GM19238 (cell line): Measurements from ENCODE around the gene SERPINF2.
A peak's percentile ranks its signal among the peaks of the same experiment; 100 is the strongest.
"Not testable (repeated sequence)": the region's sequence is repeated elsewhere in the genome, so short reads cannot be mapped to it uniquely, and the experiment has no call there.

Source experiments
- DNase-seq: peaks from one replicate; pipeline ENCODE4 v3.0.0; 2011; ENCODE audit warnings: low spot score; ENCODE audit not compliant: insufficient read length

Gene SERPINF2

DNA sequence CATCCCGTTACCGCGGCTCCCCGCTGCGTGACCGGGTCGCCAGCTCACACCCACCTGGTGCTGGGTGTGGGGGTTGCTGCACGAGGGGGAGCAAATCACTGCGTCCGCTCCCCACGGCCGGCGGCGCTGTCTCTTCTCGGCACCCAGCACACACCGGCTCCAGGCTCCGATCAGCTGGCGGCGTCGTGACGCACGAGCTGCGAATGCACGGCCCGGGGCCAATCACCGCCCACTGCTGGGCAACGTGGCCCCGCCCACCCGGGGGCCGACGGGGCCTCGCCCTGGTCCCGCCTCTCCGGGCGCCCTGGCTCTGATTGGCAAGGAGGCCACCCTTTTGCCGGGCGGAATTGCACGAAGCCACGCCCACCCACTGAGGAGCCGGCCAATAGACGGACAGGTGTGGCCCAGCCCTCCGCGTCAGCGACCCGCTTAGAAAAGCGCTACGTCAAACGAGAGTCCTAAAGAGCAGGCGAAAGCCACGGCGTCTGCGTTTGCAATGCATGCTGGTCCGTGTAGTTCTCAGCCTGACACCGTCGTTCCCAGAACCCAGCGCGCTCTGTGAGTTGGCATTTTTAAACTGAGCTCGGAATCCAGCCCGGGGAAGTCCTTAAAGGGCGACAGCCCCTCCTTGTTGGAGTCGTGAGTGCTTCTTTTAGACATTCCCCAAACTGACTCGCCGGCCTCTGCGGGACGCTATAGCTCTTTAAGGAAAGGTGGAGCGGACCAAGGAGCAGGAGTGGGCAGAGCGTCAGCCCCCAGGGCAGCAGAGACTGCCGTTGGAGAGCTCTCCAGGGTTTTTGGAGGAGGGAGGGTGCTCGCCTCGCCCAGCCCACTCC lies 26.4 kb upstream of the SERPINF2 start:
- DNase-seq = peak; percentile 100

DNA sequence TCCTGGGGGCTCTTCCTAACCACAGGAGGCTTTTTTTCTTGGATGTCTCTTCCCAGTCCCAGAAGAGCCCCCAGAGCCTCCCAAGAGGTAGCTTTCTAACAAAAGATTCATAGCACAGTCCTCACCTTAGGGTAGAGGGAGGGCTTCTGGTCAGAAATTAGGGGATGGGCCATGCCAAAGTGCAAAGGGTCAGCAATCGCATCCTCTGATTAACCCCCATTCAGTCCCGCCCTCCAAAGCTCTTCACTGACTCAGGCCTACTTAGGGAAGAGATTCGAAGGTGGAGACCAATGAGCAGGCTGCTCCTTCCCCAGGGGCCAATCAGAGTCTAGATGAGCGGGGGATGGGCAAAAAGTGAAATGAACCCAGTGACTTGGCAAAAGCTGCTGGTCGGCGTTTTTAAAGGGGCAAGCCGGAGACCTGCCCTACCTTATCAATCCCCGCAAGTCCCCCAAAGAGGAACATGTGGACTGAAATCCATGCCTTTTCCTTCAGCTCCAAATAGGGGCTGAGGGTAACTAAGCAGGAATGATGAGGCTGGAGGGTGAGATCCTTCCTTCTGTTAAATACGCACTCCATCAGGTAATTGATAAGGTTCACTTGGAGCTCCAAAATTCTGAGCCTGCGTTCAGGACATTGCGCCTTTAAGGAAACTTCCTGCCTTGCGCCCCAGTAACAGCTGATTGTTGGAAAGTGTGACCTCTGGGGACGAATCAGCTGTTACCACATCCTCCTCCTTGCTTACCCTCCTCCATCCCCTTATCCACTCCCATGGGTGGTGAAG lies 25.6 kb upstream of the SERPINF2 start:
- peak; percentile 90 for DNase-seq

GRCh38 chr17:1718362-1719165 lies 24.1 kb upstream of the SERPINF2 start:
- no peak for DNase-seq

DNA sequence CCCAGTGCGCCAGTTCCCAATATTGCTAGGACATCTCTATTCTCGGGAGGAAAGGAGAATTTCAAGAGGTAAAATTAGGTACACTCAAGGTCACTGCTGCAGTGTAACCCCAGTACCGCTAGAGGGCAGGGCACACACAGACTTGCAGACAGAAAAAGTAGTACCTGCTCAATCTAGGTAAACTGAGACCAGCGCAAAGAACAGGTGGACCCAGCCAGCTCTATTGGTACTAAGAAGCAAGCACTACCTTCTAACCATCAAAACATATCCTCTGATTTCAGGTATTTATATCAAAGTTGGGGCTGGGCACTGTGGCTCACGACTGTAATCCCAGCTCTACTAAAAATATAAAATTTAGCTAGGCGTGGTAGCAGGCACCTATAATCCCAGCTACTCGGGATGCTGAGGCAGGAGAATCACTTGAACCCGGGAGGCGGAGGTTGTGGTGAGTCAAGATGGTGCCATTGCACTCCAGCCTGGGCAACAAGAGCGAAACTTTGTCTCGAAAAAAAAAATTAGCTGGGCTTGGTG lies 21.8 kb upstream of the SERPINF2 start:
- no peak for DNase-seq

GRCh38 chr17:1722022-1722421 lies 20.6 kb upstream of the SERPINF2 start:
- DNase-seq = not testable (repeated sequence)

- DNase-seq = peak; percentile 93
These were observed 18.3 kb upstream of the SERPINF2 start, which contains the start of gene WDR81 for GRCh38 chr17:1724351-1724868. Gene WDR81, plus strand, starts transcription at chr17:1724704. Its CDS starts 256 bp downstream, at chr17:1724960.

GRCh38 chr17:1724869-1725641 lies 17.6 kb upstream of the SERPINF2 start:
- DNase-seq = peak; percentile 29

DNA sequence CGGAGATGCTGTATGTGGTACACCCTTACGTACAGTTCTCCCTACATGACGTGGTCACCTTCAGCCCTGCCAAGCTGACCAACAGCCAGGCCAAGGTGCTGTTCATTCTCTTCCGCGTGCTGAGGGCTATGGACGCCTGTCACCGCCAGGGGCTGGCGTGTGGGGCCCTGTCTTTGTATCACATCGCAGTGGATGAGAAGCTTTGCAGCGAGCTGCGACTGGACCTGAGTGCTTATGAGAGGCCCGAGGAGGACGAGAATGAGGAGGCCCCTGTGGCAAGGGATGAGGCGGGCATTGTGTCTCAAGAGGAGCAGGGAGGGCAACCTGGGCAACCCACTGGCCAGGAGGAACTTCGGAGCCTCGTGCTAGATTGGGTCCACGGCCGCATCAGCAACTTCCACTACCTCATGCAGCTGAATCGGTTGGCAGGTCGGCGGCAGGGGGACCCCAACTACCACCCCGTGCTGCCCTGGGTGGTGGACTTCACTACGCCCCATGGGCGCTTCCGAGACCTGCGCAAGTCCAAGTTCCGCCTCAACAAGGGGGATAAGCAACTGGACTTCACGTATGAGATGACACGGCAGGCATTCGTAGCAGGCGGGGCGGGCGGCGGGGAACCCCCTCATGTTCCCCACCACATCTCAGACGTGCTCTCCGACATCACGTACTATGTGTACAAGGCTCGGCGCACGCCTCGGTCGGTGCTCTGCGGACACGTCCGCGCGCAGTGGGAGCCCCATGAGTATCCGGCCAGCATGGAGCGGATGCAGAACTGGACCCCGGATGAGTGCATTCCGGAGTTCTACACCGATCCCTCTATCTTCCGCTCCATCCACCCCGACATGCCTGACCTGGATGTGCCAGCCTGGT lies 16.8 kb upstream of the SERPINF2 start:
- no peak for DNase-seq

- DNase-seq = no peak
These were observed 15.9 kb upstream of the SERPINF2 start for GRCh38 chr17:1726626-1727257.

DNA sequence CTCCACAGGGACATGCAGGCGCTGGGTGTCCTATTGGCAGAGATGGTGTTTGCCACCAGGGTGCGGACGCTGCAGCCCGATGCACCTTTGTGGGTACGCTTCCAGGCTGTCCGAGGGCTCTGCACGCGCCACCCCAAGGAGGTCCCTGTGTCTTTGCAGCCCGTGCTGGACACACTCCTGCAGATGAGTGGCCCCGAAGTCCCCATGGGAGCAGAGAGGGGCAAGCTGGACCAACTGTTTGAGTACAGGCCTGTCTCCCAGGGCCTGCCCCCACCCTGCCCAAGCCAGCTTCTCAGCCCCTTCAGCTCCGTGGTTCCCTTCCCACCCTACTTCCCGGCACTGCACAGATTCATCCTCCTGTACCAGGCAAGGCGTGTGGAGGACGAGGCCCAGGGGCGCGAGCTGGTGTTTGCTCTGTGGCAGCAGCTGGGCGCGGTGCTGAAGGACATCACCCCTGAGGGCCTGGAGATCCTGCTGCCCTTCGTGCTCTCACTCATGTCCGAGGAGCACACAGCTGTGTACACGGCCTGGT lies 15.3 kb upstream of the SERPINF2 start:
- DNase-seq = no peak

GRCh38 chr17:1727876-1728630 lies 14.6 kb upstream of the SERPINF2 start:
- no peak for DNase-seq

DNA sequence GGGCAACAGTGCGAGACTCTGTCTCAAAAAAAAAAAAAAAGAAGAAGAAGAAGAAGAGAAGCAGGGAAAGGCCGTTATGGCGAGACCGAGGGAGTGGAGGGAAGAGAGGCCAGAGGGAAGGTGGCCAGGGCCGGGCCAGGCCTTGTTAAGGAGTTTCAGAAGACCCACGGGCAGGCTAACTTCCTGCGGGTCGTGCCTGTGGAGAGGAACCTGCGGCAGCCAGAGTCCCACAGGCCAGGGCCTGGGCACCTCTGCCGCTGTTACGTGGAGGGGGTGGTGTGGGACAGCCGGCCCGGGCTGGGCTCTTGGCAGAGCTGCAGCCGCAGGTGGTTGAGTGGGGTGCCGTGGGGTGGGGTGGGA lies 12.7 kb upstream of the SERPINF2 start:
- no peak for DNase-seq

- no peak for DNase-seq
These were observed 12.1 kb upstream of the SERPINF2 start for GRCh38 chr17:1730326-1731193.

DNA sequence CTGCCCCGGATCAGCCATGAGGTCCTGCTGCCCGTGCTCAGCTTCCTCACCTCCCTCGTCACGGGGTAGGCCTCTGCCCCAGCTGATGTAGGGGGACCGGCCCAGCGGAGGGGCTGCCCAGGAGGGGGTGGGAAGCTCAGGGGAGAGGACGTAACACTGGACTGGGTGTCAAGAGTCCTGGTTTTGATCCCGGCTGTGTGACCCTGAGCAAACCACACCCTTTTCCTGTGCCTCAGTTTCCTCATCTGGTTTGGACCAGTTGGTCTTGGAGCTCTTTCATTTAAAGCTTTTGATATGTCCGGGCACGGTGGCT lies 11.5 kb upstream of the SERPINF2 start:
- DNase-seq = no peak

GRCh38 chr17:1732241-1732832 lies 10.3 kb upstream of the SERPINF2 start:
- no peak for DNase-seq

DNA sequence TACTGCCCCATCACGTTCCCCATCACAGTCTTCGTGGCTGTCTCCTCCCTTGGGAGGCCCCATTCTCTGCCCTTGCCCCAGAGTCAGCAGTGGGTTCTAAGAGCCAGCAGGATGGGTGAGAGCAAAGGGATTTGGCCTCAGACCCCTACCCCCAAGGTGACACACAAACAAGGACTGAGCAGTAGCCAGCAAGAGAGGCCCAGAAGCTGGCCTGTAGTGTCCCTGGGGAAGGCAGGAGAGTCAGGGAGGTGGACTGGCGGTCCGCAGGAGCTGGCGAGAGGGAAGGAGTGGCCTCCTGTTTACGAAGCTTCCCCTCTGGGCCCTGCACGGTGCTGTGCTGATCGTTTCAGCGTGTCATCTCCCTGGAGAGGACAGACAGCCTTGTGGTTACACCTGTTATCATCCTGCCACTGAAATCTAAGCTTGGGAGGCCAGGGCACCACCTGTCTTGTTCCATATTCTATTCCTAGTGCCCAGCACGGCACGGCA lies 9.8 kb upstream of the SERPINF2 start:
- DNase-seq = no peak

GRCh38 chr17:1733759-1734158 lies 8.9 kb upstream of the SERPINF2 start:
- no peak for DNase-seq
